Jurkat, Clone E6-1 (cell line): ENCODE measurements around the gene ATP10A.
A peak's percentile ranks its signal among the peaks of the same experiment; 100 is the strongest.

Source experiments
- DNase-seq: peaks from one replicate; pipeline ENCODE4 v3.0.0-alpha.2; 2011; ENCODE audit warnings: low read depth, low spot score
- H3K4me3 ChIP-seq: 2 replicates; pipeline ENCODE4 v1.5.1; 2011; ENCODE audit warnings: mild to moderate bottlenecking, low read length, control low read depth, moderate library complexity

ATP10A gene

DNA sequence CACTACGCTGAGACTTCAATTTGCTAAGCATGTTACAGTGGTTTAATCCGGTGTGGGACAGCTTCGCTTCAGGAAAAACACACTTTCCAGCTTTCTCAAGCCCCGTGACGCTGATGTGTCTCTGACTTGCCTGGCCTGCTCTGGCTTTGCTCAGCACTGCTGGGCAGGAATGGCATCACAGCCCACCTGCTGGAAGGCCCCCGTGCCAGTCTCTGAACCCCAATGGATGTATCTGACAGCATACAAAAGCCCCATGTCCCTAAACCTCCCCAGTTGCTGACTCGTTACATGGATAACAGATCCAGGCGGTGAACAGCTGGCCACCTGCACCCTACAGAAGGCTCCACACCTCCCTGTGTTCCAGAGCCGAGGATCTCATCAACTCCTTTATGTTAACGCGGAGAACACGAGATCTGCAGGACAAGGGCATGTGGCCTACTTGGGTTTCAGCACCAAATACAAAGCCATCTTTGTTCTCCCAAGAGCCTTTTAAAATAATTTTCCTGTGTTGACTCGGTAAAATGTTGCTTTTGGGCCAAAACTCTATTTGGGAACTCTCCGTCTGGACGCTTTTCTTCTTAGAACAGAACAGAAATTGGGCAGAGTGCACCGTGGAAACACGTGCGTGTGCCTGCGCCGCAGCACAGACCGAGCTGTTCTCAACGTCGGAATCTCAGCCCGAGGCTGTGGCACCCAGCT is 61.4 kb downstream of the ATP10A start:
- DNase-seq: no peak
- H3K4me3 ChIP-seq: no peak overlapping the region

DNA sequence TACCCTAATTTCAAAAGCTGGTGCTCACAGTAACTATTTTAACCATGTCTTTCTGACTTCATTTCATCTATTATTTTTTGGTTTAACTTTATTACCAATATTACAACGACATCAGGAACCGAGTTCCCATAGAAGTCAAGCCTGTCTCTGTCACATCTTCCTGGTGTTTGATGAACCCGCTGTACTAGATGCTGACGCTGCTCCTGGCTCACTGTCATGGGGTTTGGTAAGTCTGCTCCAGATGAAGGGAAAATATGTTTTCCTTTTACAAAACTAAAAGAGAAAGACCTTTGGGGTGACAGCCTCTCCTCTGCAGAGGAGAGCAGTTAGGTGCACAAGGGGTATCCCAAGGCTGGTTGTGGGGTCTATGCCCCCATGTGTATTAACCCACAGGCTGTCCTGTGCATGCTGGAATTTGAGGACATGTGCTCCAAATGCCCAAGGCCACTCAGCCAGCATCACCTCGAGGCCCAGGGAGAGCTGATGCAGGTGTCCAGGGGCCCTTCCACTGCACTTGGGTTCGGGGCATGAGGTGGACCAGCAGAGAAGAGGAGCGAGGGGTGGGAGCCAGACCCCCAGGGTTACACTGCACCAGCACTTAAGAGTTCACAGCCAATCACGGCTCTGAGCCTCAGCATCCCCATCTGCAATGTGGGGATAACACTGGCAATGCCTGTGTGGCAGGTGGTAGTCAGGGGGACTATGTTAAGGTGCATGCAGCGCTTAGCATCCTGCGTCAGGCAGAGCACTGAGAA is 62.2 kb downstream of the ATP10A start:
- no peak for DNase-seq
- no peak overlapping the region for H3K4me3 ChIP-seq

DNA sequence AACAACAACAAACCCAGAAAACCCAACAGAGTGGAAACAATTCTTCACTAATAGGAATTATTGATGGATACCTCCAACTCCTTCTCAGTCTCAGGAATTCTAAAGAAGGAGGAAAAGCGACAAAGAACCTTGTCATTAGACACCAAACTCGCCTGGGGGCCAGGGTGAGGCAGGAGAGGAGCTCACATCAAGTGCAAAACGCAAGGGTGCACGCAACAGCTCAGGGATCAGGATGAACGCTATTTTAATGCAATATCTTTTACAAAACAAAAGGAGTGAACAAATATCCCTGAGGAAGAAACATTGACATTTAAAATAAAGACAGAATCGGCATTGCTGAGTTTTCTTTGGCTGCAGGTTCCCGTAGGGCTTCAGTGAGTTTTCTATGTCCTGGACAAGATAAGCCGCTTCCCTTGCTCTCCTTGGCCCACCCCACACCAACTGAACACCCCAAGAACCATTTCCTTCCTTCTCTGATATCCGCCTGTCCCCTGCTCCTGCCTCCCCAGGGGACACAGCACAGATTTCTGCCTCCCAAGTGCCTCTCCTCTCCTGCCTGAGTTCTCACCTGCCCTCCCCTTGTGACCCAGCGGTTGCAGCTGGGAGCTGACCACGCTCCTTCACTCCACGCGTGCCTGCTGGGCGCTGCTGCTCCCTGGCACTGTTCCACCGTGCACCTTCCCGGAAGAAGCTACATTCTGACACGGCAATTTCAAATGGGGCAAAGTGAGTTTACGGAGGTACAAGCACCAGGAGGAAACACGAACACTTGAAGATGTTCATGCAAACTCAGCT is 63.0 kb downstream of the ATP10A start:
- DNase-seq: no peak
- no peak overlapping the region for H3K4me3 ChIP-seq

DNA sequence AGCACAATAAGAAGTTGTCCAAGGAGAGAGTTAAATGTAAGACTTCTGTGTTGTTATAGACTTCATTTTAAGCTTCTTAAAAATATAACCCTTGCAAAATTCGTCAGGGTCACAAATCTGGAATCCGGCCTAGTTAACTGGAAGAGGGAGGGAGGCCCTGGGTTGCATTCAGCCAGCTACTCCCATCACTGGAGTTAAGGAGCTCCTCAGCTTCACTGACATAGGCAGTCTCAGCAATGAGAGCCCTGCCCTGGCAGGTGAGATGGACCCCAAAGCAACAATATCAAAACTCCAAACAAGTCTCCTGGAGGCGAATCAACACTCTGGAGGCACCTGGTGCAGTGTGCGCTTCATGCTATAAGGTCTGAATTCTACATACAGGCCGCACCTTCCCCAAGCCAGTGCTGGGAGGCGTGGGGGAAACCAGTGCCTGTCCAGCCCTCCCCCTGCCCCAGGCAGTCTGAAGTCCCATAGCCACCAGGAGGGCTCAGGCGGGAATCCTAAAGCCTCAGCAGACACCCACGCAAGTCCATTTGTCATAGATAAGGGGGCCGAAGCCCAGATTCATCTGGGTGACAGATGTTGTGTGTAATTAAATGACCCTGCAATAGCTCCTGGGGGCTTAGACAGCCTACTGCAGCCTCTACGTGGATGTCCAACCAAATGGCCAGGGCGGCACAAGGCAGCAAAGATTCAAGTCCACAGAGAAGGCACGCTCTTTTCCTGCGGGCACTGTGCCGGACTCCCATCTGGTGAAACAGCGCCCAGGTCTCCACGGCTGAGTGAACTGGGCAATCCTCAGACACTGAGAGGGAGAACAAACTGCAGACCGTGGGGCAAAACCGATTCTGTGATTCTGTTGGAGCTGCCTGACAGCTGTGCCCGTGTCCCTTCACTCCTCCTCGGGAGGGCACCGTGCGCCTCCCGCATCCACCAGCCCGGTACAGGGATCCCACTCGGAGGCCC is 64.9 kb downstream of the ATP10A start:
- DNase-seq: no peak
- H3K4me3 ChIP-seq: no peak overlapping the region

DNA sequence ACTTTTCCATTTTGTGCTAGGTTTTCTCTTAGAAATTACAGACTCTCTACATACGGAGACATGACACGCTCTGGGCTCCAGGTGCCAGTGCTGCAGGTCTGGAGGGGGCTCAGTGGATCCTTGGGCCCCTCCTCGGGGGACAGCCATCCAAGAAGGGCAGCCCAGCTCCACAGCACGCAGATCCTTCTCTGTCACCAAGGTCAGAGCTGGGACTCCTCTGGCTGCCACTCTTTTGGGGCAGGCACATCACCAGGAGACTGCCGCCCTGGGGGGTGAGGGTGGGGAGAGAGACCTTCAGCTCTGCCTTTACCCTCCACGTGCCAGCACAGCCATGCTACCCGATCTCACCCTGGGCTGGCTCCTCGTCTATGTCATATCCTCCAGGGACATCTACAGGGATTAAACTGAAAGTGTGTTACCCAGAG is 65.6 kb downstream of the ATP10A start:
- DNase-seq: no peak
- no peak overlapping the region for H3K4me3 ChIP-seq

DNA sequence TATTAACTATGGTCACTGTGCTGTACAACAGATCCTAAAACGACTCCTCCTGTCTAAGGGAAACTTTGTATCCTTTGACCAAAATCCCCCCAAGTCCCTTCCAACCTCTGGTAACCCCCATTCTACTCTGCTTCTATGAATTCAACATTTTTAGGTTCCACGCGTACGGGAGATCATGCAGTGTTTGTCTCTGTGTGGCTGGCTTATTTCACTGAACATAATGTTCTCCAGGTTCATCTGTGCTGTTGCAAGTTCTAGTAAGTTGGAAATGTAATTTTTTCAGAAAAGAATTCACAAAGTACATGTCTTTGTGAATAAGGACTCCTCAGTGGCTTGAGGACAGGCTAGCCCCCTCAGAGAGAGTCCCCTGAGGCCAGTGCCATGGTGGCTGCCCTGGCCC is 66.1 kb downstream of the ATP10A start:
- no peak for DNase-seq
- no peak overlapping the region for H3K4me3 ChIP-seq

DNA sequence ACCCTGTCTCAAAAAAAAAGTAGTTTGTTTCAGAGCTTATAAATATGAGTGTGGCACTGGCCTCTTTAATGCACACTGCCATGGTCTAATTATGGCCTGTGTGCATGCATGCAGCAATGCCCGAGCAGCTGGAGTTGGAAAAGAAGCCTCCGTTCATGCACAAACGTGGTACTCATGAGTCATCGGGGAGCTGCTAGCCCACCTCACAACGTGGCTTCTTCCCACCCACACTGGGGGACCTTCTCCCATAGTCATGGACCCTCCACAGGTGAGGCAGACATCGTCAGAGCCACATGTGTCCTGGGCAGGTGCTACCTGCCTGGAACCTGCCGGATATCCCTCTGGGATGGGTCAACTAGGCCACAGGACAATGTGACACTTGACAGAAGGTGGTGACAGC is 66.7 kb downstream of the ATP10A start:
- H3K4me3 ChIP-seq: no peak overlapping the region
- no peak for DNase-seq

DNA sequence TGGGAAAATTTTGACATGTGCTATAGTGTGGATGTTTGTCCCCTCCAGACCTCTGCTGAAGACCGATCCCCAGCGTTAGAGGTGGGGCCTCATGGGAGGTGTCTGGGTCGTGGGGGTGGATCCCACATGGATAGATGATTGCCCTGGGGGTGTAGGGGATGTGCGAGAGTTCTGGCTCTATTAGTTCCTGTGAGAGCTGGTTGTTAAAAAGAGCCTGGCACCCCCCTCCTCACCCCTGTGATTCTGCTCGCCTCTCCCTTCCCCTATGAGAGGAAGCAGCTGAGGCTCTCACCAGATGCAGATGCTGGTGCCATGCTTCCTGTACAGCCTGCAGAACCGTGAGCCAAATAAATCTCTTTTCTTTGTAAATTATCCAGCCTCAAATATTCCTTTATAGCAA is 67.4 kb downstream of the ATP10A start:
- H3K4me3 ChIP-seq: no peak overlapping the region
- peak; percentile 12 for DNase-seq

DNA sequence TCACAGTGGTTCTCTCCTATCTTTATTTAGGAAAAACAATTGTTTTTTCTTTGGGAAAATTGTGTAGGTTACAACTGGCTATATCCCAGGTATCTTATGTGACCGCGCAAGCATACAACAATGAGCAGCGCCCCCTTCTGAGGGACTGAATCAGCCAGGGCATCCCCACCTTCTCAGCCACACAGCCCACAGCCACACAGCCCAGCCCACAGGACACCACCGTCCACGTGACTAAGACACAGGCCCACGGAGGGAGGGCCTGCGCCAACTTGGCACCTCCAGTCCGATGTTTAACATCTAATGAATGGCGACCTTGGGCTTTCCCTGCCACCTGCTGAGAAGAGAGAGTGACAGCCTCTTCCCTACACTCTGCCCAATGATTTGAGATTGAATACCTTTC is 68.1 kb downstream of the ATP10A start:
- no peak for DNase-seq

DNA sequence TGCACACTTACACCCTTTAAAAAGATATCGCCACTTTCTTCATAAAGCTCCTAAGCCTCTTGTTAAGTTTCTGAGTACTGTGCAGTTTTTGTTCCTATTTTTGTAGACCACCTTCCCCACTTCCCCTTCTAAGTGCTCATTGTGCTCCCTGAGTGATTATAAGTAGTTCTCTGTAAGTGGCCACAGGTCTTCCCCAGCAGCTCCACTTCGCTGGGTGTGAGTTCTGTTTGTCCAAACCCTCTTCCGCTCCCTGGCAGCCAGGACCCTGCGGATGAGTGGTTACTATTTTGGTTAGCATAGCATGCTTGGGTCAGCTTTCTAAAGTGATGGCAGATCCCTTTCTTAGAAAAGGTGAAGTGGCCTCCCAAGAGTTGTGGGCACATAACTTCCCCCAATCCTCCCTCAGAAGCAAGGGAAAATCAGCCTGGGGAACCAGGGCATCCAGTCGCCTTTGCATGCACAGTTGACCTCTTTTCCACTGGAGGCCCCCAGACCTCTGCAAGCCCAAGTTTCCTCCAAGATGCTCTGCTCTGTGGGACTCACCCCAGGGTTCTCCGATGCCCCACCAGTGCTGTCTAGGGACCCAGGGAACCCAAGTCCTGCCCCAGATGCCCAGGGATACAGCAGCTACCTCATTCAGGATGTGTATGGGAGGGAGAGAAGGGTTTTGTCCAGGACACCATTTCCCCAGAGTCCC is 69.6 kb downstream of the ATP10A start:
- no peak overlapping the region for H3K4me3 ChIP-seq
- no peak for DNase-seq

More for the DNA sequence above, 68.1 kb downstream of the ATP10A start:
- H3K4me3 ChIP-seq: no peak overlapping the region

DNA sequence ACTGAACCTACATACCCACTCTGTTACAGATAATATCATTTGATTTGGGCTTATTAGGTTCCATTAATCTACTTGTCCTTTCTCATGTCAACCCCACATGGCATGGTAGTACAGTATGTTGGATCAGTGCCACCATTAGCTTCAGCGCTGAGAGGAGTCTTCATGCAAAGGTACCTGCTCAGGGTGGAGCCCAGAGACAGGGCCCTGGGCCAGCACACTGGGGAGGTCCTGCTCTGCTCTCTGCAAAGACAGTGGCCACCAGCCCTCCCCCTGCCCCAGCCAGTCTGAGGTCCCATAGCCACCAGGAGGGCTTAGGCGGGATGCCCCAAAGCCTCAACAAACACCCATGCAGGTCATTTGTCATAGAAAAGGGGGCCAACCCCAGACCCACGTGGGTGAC is 71.0 kb downstream of the ATP10A start:
- H3K4me3 ChIP-seq: no peak overlapping the region
- no peak for DNase-seq

DNA sequence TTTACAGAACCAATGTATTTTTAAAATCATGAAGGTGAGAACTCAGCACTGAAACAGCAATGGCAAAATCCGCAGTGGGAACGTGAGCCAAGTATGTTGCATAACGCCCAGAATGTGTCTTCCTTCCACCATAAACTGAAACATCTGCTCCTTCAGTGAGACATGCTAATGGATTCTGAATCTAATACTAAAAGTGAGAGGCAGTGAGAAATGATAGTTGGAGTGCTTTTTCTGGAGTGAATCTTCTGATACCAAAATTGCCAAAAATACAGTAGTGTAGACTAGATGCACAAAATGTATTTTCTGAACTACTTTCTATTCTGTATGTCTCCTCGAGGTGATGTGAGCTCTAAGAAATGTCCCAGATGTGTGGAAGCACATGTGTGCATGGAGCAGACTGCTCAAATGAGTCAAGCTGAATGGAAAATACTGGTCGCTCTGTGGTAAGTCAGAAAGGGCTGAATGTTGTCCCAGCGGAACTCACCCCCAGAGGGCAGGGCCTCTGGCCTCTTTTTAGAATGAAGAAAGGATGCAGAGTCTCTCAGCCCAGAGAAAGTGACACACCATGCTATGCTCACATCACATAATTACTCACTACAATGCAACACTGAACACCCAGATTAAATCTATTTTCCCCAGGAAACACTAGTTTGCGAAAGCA is 73.0 kb downstream of the ATP10A start:
- DNase-seq: no peak
- H3K4me3 ChIP-seq: no peak overlapping the region

DNA sequence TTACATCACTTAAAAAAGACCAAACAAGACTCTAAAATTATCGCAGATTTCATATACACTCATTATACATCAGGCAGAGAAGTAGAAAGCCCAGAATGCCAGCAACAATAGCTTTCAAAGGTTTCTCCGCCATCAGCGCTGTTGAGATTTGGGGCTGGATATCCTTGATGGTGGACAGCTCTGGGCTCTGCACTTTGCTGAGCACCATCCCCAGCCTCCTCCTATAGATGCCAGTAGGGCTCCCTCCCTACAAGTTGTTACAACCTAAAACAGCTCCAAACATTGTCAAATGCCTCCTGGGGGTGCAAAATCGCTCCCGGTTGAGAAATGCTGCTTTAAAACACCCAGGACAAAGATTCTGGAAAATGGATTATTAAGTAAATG is 73.5 kb downstream of the ATP10A start:
- H3K4me3 ChIP-seq: no peak overlapping the region
- no peak for DNase-seq

DNA sequence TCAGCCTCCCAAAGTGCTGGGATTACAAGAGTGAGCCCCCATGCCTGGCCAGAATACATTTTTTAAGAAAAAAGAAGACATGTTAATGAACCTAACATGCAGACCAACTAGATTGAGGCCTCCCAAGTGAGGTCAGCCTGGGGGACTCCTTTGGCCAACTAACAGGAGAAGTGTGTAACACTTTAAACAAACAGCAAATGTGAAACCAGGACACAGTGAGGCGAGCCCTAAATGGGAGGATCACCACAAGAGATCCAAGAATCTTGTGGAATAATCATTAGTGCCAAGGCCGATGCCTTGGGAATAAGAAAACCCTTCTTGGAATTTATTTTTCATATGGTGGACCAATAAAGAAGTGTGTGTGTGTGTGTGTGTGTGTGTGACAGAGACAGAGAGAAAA is 73.9 kb downstream of the ATP10A start:
- no peak for DNase-seq
- no peak overlapping the region for H3K4me3 ChIP-seq

DNA sequence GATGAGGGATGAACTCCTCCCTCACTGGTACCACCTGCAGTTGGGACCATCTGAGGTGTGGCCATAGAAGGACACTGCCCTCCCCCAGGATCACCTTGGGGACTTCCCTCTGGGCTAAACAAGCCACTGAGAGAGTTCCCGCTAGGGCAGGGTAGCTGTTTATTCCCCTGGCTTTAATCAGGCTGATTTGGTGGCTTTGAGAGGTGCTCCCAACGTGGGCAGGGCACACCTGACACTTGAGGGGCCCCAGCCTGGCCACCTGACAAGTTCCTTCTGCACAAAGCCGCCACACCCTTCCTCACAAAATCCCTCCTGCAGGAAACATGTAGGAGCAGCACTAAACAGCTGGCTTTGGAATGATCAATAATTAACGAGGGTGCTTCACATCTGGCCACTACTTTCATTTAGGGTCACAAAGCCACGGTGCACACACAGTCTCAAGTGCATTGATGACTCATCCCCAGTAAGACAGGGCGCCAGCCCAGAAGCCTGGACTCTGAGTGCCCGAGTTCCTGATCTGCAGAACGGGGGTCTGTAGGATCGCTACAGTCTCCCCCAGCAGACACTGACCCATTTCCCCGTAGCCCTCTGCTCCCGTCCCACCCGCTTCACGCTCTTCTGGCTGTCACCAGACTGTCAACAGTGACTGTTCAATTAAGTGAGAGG is 75.1 kb downstream of the ATP10A start:
- no peak for DNase-seq
- H3K4me3 ChIP-seq: no peak overlapping the region

DNA sequence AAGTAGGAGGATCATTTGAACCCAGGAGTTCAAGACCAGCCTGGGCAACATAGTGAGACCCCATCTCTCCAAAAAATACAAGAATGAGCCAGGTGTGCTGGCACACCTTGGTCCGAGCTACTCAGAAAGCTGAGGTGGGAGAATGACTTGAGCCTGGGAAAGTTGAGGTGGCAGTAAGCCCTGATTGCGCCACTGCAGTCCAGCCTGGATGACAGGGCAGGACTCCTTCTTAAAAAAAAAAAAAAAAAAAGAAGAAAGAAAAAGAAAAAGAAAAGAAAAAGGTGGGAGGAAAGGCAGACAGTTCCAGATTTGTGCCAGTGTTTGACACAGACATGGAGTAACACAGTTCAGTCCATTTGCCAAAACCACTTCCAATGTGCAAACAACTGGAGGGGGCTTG is 75.7 kb downstream of the ATP10A start:
- no peak overlapping the region for H3K4me3 ChIP-seq
- no peak for DNase-seq

DNA sequence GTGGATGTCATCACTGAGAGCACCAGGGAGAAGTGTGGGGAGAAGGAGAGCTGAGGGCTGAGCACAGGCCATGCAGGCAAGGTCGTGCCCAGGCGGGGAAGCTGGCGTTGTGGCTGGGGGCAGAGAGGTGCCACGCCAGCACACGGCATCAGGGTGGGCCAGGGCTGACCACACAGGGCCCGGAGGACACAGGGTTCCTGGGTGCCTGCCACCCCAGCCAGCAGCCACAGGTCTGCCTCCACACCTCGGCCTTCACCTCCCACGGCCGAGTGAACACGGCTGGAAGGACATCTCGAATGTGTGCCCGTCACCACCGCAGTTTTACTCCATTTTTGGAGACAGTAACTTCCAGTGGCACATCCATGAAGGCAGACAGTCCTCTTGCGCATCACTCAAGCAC is 77.1 kb downstream of the ATP10A start:
- H3K4me3 ChIP-seq: no peak overlapping the region
- no peak for DNase-seq

DNA sequence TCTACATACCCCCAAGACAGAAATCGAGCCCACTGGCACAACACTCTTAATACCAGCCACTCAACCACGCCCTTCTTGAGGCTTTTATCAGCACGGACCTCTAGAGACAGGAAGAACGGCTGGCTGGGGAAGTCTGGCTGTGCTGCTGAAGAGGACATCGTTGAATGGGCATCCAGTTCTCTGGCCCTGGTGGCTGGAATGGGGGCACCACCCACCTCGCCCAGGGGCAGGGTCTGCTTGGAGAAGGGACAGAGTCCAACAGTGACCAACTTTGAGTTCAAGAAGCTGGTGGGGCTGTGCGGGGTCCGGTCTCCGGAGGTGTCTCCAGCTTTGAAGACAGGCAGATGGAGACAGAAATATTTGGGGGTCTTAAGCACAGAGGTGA is 77.5 kb downstream of the ATP10A start:
- no peak overlapping the region for H3K4me3 ChIP-seq
- DNase-seq: no peak
